Measurements from ENCODE around the gene CCDC102B.
"Not testable (repeated sequence)": the region's sequence is repeated elsewhere in the genome, so short reads cannot be mapped to it uniquely, and the experiment has no call there.

The CCDC102B gene

DNA sequence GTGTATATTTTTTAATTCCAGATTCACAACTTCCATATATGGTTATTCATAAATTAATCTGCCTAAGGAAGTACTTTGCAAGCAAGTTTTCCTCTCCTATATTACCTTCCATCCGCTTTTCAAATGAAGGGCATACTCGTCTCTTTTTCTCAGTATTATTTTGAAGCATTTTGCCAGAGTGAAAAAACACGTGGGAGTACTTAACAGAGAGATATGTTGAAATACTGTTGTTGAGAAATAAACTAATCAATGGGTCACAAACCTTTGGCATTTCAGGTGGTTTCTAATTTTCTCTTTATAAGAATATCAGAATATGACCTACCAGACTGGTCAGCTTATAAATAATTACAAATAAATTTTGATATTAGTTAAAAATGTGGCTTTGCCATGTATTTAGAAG is 67.6 kb downstream of the CCDC102B start:
- H3K27me3 ChIP-seq (ENCODE audit: insufficient read depth, low read depth), result no peaks in the 10 kb centered on the region
- no peaks in the 10 kb centered on the region for H3K4me1 ChIP-seq (ENCODE audit: low read depth, poor library complexity, severe bottlenecking)
- no peak overlapping the region for H3K27ac ChIP-seq
- H4K20me1 ChIP-seq (ENCODE audit: insufficient read depth), result no peaks in the 10 kb centered on the region
- H3K4me3 ChIP-seq (IDR thresholded peaks at IDR 0.05; ENCODE audit: insufficient read depth, low read depth, low read length), result no peak overlapping the region
- TF ChIP-seq, protein P1, sequence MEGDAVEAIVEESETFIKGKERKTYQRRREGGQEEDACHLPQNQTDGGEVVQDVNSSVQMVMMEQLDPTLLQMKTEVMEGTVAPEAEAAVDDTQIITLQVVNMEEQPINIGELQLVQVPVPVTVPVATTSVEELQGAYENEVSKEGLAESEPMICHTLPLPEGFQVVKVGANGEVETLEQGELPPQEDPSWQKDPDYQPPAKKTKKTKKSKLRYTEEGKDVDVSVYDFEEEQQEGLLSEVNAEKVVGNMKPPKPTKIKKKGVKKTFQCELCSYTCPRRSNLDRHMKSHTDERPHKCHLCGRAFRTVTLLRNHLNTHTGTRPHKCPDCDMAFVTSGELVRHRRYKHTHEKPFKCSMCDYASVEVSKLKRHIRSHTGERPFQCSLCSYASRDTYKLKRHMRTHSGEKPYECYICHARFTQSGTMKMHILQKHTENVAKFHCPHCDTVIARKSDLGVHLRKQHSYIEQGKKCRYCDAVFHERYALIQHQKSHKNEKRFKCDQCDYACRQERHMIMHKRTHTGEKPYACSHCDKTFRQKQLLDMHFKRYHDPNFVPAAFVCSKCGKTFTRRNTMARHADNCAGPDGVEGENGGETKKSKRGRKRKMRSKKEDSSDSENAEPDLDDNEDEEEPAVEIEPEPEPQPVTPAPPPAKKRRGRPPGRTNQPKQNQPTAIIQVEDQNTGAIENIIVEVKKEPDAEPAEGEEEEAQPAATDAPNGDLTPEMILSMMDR (conservative IDR thresholded peaks at IDR 0.05; ENCODE audit: low read depth, low read length), result no peak
- no peak overlapping the region for H3K9ac ChIP-seq
- H3K36me3 ChIP-seq (ENCODE audit: insufficient read depth), result no peaks in the 10 kb centered on the region
- H3K4me2 ChIP-seq, result no peak overlapping the region
- no peaks in the 10 kb centered on the region for H3K79me2 ChIP-seq (ENCODE audit: insufficient read depth, low read depth)
- no peak overlapping the region for H2AFZ ChIP-seq (ENCODE audit: low read depth)

DNA sequence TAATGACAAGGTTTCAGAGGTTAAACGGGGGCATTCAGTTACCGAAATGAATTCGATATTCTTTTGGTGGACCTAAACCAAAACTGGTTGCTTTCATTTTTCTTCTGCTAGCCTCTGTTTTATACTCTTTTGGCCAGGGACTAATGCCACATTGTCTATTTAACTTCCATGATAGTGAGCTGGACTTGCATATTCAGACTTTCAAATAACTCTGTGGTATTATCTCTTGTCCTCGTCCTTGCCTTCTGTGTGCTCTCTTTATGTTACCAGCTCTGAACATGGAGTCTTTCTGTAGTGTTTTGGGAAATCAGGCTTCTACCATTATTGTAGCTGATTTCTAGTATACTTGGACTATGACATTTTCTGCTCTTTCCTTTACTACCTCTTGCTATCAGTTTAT is 75.1 kb downstream of the CCDC102B start:
- Histone ChIP-seq H3K79me2 (ENCODE audit: insufficient read depth, low read depth) (no peaks in the 10 kb centered on the region), H3K36me3 (ENCODE audit: insufficient read depth) (no peaks in the 10 kb centered on the region), H3K4me3 (IDR thresholded peaks at IDR 0.05; ENCODE audit: insufficient read depth, low read depth, low read length) (no peak overlapping the region), H3K27ac (no peak overlapping the region), H4K20me1 (ENCODE audit: insufficient read depth) (no peaks in the 10 kb centered on the region), H3K4me2 (no peak overlapping the region), H2AFZ (ENCODE audit: low read depth) (no peak overlapping the region), H3K4me1 (ENCODE audit: low read depth, poor library complexity, severe bottlenecking) (no peaks in the 10 kb centered on the region), H3K27me3 (ENCODE audit: insufficient read depth, low read depth) (no peaks in the 10 kb centered on the region), H3K9ac (no peak overlapping the region)
- TF ChIP-seq, protein P1 (conservative IDR thresholded peaks at IDR 0.05; ENCODE audit: low read depth, low read length), result no peak

DNA sequence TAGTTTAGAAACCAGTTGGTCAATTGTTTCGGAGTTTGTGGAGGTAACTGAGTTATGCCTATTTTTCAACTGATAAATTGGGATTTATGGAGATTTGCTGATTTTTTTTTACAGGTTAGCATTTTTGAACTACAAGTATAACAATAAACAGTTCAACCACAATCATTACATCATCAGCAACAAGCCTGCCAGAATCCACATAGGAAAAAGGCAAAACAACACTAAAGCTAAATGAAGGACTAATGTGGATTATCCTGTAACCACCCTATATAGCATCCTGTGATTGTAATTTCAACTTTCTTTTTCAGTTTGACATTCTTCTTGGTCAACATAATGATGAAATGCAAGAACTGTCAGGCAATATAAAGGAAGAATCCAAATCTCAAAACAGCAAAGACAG is 76.5 kb downstream of the CCDC102B start:
- H3K9ac ChIP-seq, result no peak overlapping the region
- H3K27me3 ChIP-seq (ENCODE audit: insufficient read depth, low read depth), result no peaks in the 10 kb centered on the region
- H4K20me1 ChIP-seq (ENCODE audit: insufficient read depth), result no peaks in the 10 kb centered on the region
- no peak overlapping the region for H3K27ac ChIP-seq
- no peak overlapping the region for H3K4me2 ChIP-seq
- no peaks in the 10 kb centered on the region for H3K36me3 ChIP-seq (ENCODE audit: insufficient read depth)
- TF ChIP-seq, protein P1 (conservative IDR thresholded peaks at IDR 0.05; ENCODE audit: low read depth, low read length), result no peak
- no peak overlapping the region for H3K4me3 ChIP-seq (IDR thresholded peaks at IDR 0.05; ENCODE audit: insufficient read depth, low read depth, low read length)
- H2AFZ ChIP-seq (ENCODE audit: low read depth), result no peak overlapping the region
- H3K4me1 ChIP-seq (ENCODE audit: low read depth, poor library complexity, severe bottlenecking), result no peaks in the 10 kb centered on the region
- H3K79me2 ChIP-seq (ENCODE audit: insufficient read depth, low read depth), result no peaks in the 10 kb centered on the region

DNA sequence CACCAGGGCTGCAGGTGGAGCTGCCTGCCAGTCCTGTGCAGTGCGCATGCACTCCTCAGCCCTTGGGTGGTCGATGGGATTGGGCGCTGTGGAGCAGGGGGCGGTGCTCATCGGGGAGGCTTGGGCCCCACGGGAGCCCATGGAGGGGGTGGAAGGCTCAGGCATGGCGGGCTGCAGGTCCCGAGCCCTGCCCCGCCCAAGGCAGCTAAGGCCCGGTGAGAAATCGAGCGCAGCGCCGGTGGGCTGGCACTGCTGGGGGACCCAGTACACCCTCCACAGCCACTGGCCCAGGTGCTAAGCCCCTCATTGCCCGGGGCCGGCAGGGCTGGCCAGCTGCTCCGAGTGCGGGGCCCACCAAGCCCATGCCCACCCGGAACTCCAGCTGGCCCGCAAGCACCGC is 82.1 kb downstream of the CCDC102B start:
- H4K20me1 ChIP-seq (ENCODE audit: insufficient read depth); H2AFZ ChIP-seq (ENCODE audit: low read depth); H3K9ac ChIP-seq; H3K36me3 ChIP-seq (ENCODE audit: insufficient read depth); H3K79me2 ChIP-seq (ENCODE audit: insufficient read depth, low read depth); H3K4me3 ChIP-seq (IDR thresholded peaks at IDR 0.05; ENCODE audit: insufficient read depth, low read depth, low read length); H3K27ac ChIP-seq; H3K4me2 ChIP-seq; H3K4me1 ChIP-seq (ENCODE audit: low read depth, poor library complexity, severe bottlenecking); H3K27me3 ChIP-seq (ENCODE audit: insufficient read depth, low read depth): not testable (repeated sequence)

DNA sequence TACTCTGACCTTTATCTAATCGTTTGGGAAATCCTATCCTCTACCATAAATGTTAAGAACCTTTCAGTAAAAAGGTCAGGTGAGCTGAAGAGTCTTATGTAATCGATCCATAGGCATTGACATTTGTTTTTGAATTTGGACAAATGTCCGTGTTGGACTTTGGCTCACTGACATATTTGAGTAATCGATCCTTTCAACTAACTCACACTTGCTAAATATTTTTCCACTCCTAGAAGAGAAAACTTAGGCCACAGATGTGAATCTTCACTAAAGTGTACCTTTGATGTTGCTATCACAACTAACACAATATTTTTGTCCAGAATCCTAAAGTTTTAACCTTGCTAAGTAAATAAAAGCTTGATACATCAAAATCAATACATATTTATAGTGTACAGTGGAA is 89.5 kb downstream of the CCDC102B start:
- Histone ChIP-seq H3K4me2 (no peak overlapping the region), H3K4me3 (IDR thresholded peaks at IDR 0.05; ENCODE audit: insufficient read depth, low read depth, low read length) (no peak overlapping the region), H4K20me1 (ENCODE audit: insufficient read depth) (no peaks in the 10 kb centered on the region), H3K79me2 (ENCODE audit: insufficient read depth, low read depth) (no peaks in the 10 kb centered on the region), H3K4me1 (ENCODE audit: low read depth, poor library complexity, severe bottlenecking) (no peaks in the 10 kb centered on the region), H3K9ac (no peak overlapping the region), H3K27me3 (ENCODE audit: insufficient read depth, low read depth) (no peaks in the 10 kb centered on the region), H3K36me3 (ENCODE audit: insufficient read depth) (no peaks in the 10 kb centered on the region), H2AFZ (ENCODE audit: low read depth) (no peak overlapping the region), H3K27ac (no peak overlapping the region)
- TF ChIP-seq, protein P1 (conservative IDR thresholded peaks at IDR 0.05; ENCODE audit: low read depth, low read length), result no peak

Data from KMS-11 (cell line).